GM18526 (cell line): ENCODE data around the gene PLPP7.

Experiments used
- POLR2A ChIP-seq: IDR thresholded peaks from 3 replicates; pipeline ENCODE4 v1.6.1; 2011; ENCODE audit not compliant: insufficient read length; ENCODE audit errors: extremely low read depth

Gene PLPP7

GRCh38 chr9:131276891-131277286 is 12.6 kb upstream of the PLPP7 start:
- TF ChIP-seq POLR2A: no peak

GRCh38 chr9:131277287-131277909 is 12.1 kb upstream of the PLPP7 start:
- TF ChIP-seq POLR2A: no peak

GRCh38 chr9:131277910-131278701 is 11.4 kb upstream of the PLPP7 start:
- TF ChIP-seq POLR2A: peak; percentile 37

- no peak for TF ChIP-seq POLR2A
Measured at GRCh38 chr9:131278702-131279111, 10.8 kb upstream of the PLPP7 start.

- no peak for TF ChIP-seq POLR2A
Measured at GRCh38 chr9:131279196-131279862, 10.2 kb upstream of the PLPP7 start.

GRCh38 chr9:131279863-131280570 is 9.5 kb upstream of the PLPP7 start:
- TF ChIP-seq POLR2A: no peak

- TF ChIP-seq POLR2A: no peak
Measured at GRCh38 chr9:131280660-131281059, 8.9 kb upstream of the PLPP7 start.

GRCh38 chr9:131281119-131281965 is 8.2 kb upstream of the PLPP7 start:
- no peak for TF ChIP-seq POLR2A

GRCh38 chr9:131282175-131282574 is 7.3 kb upstream of the PLPP7 start:
- no peak for TF ChIP-seq POLR2A

- no peak for TF ChIP-seq POLR2A
Measured at GRCh38 chr9:131282688-131283422, 6.7 kb upstream of the PLPP7 start.

- no peak for TF ChIP-seq POLR2A
Measured at GRCh38 chr9:131284856-131285255, 4.7 kb upstream of the PLPP7 start.

- no peak for TF ChIP-seq POLR2A
Measured at GRCh38 chr9:131287359-131287758, 2.2 kb upstream of the PLPP7 start.

- TF ChIP-seq POLR2A: no peak
Measured at GRCh38 chr9:131288217-131288616, 1.3 kb upstream of the PLPP7 start.
